ENCODE measurements around the gene SEMA3C.

The SEMA3C gene

GRCh38 chr7:80818181-80818580 lies 100.7 kb downstream of the SEMA3C start:
- DNase-seq, result no peak

GRCh38 chr7:80816806-80817205 lies 102.0 kb downstream of the SEMA3C start:
- DNase-seq, result no peak

GRCh38 chr7:80815733-80816132 lies 103.1 kb downstream of the SEMA3C start:
- DNase-seq, result no peak

- no peak for DNase-seq
These were observed 109.3 kb downstream of the SEMA3C start for GRCh38 chr7:80809545-80809944.

GRCh38 chr7:80807166-80807900 lies 111.5 kb downstream of the SEMA3C start:
- no peak for DNase-seq

GRCh38 chr7:80806663-80807062 lies 112.2 kb downstream of the SEMA3C start:
- DNase-seq, result no peak

GRCh38 chr7:80804589-80804988 lies 114.3 kb downstream of the SEMA3C start:
- DNase-seq, result no peak

- DNase-seq, result no peak
These were observed 116.3 kb downstream of the SEMA3C start for GRCh38 chr7:80802527-80802926.

- no peak for DNase-seq
These were observed 123.9 kb downstream of the SEMA3C start for GRCh38 chr7:80794631-80795573.

GRCh38 chr7:80791509-80791929 lies 127.3 kb downstream of the SEMA3C start:
- no peak for DNase-seq

- no peak for DNase-seq
These were observed 128.0 kb downstream of the SEMA3C start for GRCh38 chr7:80790877-80791276.

GRCh38 chr7:80787721-80788120 lies 131.1 kb downstream of the SEMA3C start:
- DNase-seq, result no peak

- no peak for DNase-seq
These were observed 132.8 kb downstream of the SEMA3C start for GRCh38 chr7:80785961-80786536.

- no peak for DNase-seq
These were observed 133.6 kb downstream of the SEMA3C start for GRCh38 chr7:80785276-80785675.

GRCh38 chr7:80783678-80784327 lies 135.0 kb downstream of the SEMA3C start:
- DNase-seq, result no peak

GRCh38 chr7:80783186-80783677 lies 135.6 kb downstream of the SEMA3C start:
- DNase-seq, result no peak

GRCh38 chr7:80781561-80781979 lies 137.3 kb downstream of the SEMA3C start:
- no peak for DNase-seq

- no peak for DNase-seq
These were observed 137.7 kb downstream of the SEMA3C start for GRCh38 chr7:80781146-80781545.

- DNase-seq, result no peak
These were observed 139.4 kb downstream of the SEMA3C start for GRCh38 chr7:80779456-80779855.

GRCh38 chr7:80775897-80776296 lies 143.0 kb downstream of the SEMA3C start:
- DNase-seq, result no peak

GRCh38 chr7:80775482-80775881 lies 143.4 kb downstream of the SEMA3C start:
- DNase-seq, result no peak

GRCh38 chr7:80774843-80775242 lies 144.0 kb downstream of the SEMA3C start:
- no peak for DNase-seq

Data from NCI-H2081 (cell line).